GM10248 (cell line): ENCODE data around the gene VOPP1.
A peak's percentile ranks its signal among the peaks of the same experiment; 100 is the strongest.

Experiments used
- CTCF ChIA-PET: fragments of 300-600 bp; sonication (Branson Sonifier 250); formaldehyde crosslinking; extraction: SDS; loops from one replicate; lab custom pipeline; 2021; ENCODE audit warnings: antibody characterized with exemption; lab: Yijun Ruan, JAX
- POLR2A ChIA-PET: fragments of 350-650 bp; sonication (Branson Sonifier 250); formaldehyde crosslinking; extraction: SDS; loops from one replicate; lab custom pipeline; 2020; ENCODE audit warnings: antibody characterized with exemption; lab: Yijun Ruan, JAX
- DNase-seq: peaks from one replicate; pipeline ENCODE4 v3.0.0; 2012; ENCODE audit errors: extremely low spot score
- CTCF ChIP-seq: IDR thresholded peaks from 2 replicates; pipeline ENCODE4 v1.5.1; 2012; ENCODE audit warnings: mild to moderate bottlenecking, low read depth; ENCODE audit errors: extremely low read depth, missing control alignments, control extremely low read depth

The VOPP1 gene

GRCh38 chr7:55576753-55577152, 4.5 kb upstream of the VOPP1 start:
- ChIA-PET POLR2A (no interaction called here), CTCF (no interaction called here)
- no peak for DNase-seq
- TF ChIP-seq CTCF, result no peak

DNA sequence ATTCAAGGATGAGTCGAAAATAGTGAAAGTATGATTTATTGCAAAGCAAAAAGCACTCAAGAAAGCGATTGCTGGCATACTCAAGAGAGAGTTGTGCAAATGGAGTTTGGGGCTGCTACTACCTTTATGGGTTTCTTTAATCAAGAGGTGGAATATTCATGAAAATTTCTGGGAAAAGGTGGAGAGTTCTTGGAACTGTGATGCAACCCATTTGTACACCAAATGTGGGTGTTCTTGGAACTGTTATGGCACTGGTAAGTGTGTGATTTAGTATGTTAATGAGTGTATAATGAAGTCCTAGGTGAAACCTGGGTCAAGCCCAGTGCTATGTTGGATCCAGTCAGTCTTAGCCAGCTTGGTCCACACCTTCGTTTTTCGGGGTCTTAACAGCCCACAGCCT, 3.4 kb upstream of the VOPP1 start:
- POLR2A ChIA-PET, result no interaction called here

DNA sequence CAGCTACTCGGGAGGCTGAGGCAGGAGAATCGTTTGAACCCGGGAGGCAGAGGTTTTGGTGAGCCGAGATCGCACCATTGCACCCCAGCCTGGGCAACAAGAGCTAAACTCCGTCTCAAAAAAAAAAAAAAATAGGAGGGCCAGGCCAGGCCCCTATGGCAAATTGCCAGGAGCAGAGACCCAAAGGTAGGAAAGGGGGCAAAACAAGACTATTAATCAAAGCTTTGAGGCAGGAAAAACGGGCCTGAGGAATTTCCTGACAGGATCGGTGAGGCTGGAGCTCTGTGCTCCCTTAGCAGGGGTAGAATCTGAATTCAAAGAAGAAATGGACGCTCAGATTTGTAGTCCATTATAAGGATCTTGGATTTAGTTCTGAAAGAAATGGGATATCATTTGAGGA, 2.8 kb upstream of the VOPP1 start:
- POLR2A ChIA-PET, result no interaction called here
- TF ChIP-seq CTCF, result no peak
- DNase-seq, result no peak
- CTCF ChIA-PET, result interaction anchor here (3.9 kb wide), 1 partner anchor 19 kb away, joined by 18 read pairs; no protein-coding TSS in a partner anchor

More for the DNA sequence above, 3.4 kb upstream of the VOPP1 start:
- no peak for DNase-seq
- CTCF ChIA-PET, result interaction anchor here (3.9 kb wide), 1 partner anchor 18 kb away, joined by 18 read pairs; no protein-coding TSS in a partner anchor
- no peak for TF ChIP-seq CTCF

DNA sequence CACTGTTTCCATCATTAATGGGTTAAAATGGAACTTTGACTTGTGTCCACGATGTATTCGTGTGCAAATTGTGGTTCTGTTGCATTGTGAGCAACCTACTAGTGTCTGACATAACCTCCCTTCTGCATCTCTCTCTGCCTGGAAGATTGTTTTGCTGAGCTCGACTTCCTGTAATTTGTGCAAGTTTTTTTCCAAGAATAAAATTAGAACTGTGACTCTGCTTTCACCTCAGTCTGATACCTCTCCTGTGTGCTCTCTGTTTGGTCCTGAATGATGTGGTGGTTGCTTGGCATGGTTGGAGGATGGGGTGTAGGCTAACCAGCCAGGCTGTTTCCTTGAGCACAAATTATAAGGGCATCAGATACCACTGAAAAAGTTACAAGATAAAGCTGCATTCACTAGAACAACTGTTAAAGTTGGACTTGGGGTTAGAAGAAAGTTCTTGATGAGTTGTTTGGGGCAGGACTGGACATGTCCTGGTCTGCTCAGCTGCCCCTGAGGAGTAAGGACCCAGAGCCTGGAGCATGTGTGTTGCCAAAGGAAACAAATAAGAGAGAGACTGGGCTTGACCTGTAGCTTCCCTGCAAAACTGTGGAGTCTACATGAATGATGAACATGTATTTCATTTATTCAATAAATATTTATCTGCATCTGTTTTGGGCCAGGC, 1.9 kb upstream of the VOPP1 start:
- no peak for DNase-seq
- ChIA-PET CTCF (interaction anchor here (0.6 to 3.9 kb wide), 10 partner anchors 10 to 500 kb away, joined by 3 to 18 read pairs (median 3); no protein-coding TSS in a partner anchor), POLR2A (no interaction called here)
- TF ChIP-seq CTCF, result no peak

GRCh38 chr7:55573234-55573900, 1.1 kb upstream of the VOPP1 start:
- no peak for DNase-seq
- CTCF ChIA-PET, result interaction anchor here (0.9 to 3.9 kb wide), 12 partner anchors 9 to 501 kb away, joined by 3 to 18 read pairs (median 4); no protein-coding TSS in a partner anchor
- no peak for TF ChIP-seq CTCF
- POLR2A ChIA-PET, result no interaction called here

- peak; percentile 67 for DNase-seq
- ChIA-PET POLR2A (interaction anchor here (0.9 kb wide), 1 partner anchor 10 kb away, joined by 3 read pairs; no protein-coding TSS in a partner anchor), CTCF (interaction anchor here (1.7 to 3.9 kb wide), 4 partner anchors 19 to 25 kb away, joined by 3 to 18 read pairs (median 4); no protein-coding TSS in a partner anchor)
- no peak for TF ChIP-seq CTCF
These were observed 558 bp downstream of the VOPP1 start for GRCh38 chr7:55571511-55572377.
